Gastroesophageal sphincter (tissue), 4 donors: Measurements from ENCODE around the gene KCNJ9. TPM values are rescaled to one million over a fixed set of nuclear protein-coding genes. Genes with fewer than 3 reads are reported as not detected.

Experiments
- ATAC-seq: fragments of 150-250 bp; one replicate; pipeline ENCODE4 v1.9.1; 2016; ENCODE audit warnings: mild to moderate bottlenecking, moderate library complexity
- H3K27ac ChIP-seq, 4 donors: fragments of 200-600 bp; sonication (generic) in 3 of 4; 1 replicate in 3 of 4; 2 replicates in 1 of 4; pipeline ENCODE4 v1.5.1; 2016 to 2019
- H3K27me3 ChIP-seq: fragments of 200-600 bp; sonication (generic); one replicate; pipeline ENCODE4 v1.5.1; 2019
- H3K36me3 ChIP-seq, 2 donors: fragments of 200-600 bp; sonication (generic); one replicate each; pipeline ENCODE4 v1.5.1; 2019; ENCODE audit warnings: control low read depth in 1 of 2
- H3K4me1 ChIP-seq, 3 donors: fragments of 200-600 bp; sonication (generic); 1 replicate in 2 of 3; 2 replicates in 1 of 3; pipeline ENCODE4 v1.5.1; 2016 to 2019; ENCODE audit warnings: control low read depth in 2 of 3
- H3K4me3 ChIP-seq, 2 donors: fragments of 200-600 bp; sonication (generic); one replicate each; pipeline ENCODE4 v1.5.1; 2019; ENCODE audit warnings: mild to moderate bottlenecking in 1 of 2, moderate library complexity in 1 of 2
- H3K9me3 ChIP-seq, 3 donors: fragments of 200-600 bp; sonication (generic); one replicate each; pipeline ENCODE4 v1.5.1; 2017 to 2019; ENCODE audit warnings: control low read depth in 2 of 3
- CTCF ChIP-seq, 4 experiments: fragments of 200-600 bp in 2 of 4; fragments of 450-650 bp in 2 of 4; sonication (generic) in 1 of 4; IDR thresholded peaks; one replicate each; pipeline ENCODE4 v1.5.1; 2017 to 2019; ENCODE audit warnings: antibody characterized with exemption in 4 of 4, mild to moderate bottlenecking in 2 of 4, moderate library complexity in 2 of 4
- EP300 ChIP-seq: sonication (generic); formaldehyde crosslinking; IDR thresholded peaks from one replicate; pipeline ENCODE4 v1.6.1; 2017; ENCODE audit warnings: antibody characterized with exemption, mild to moderate bottlenecking
- POLR2A ChIP-seq, 2 donors: fragments of 450-650 bp; IDR thresholded peaks; one replicate each; pipeline ENCODE4 v1.6.1; 2017; ENCODE audit warnings: antibody characterized with exemption in 2 of 2, mild to moderate bottlenecking in 2 of 2, moderate library complexity in 1 of 2
- POLR2AphosphoS5 ChIP-seq: sonication (generic); formaldehyde crosslinking; IDR thresholded peaks from one replicate; pipeline ENCODE4 v1.6.1; 2017; ENCODE audit warnings: antibody characterized with exemption
- WGBS, 2 donors: methylation state at CpG; one replicate each; pipeline ENCODE4 v1.1.5; 2018; ENCODE audit warnings: low coverage in 1 of 2; 5-methylcytosine and 5-hydroxymethylcytosine counted together
- total RNA-seq, 4 donors: library from RNA; depleted of rRNA; stranded (reverse); fragments of >200 nt; gene quantifications; one replicate each; pipeline ENCODE4 v1.1.0, GENCODE V29; 2016

The KCNJ9 gene
- total RNA-seq, 4 donors from 2014 or later, result not detected

- H3K9me3 ChIP-seq, result no peaks in the 10 kb centered on the region
- no peaks in the 10 kb centered on the region for H3K36me3 ChIP-seq
- no peak overlapping the region for H3K27ac ChIP-seq
- ATAC-seq, result no peak
- WGBS, 2 donors, result 67 to 86% methylated on average over 1 of the region's 1 CpG
- TF ChIP-seq EP300, result no peak
- H3K4me3 ChIP-seq, result no peak overlapping the region
- H3K4me1 ChIP-seq, result peaks cover 0 to 18% (median 7%) of the 10 kb centered on the region in 3 donors
- H3K27me3 ChIP-seq, result peaks cover 33% of the 10 kb centered on the region
These were observed 30.7 kb upstream of the KCNJ9 start for GRCh38 chr1:160050619-160051018.

- Histone ChIP-seq H3K9me3 (no peaks in the 10 kb centered on the region), H3K36me3 (no peaks in the 10 kb centered on the region), H3K27me3 (peaks cover 52% of the 10 kb centered on the region), H3K4me3 (no peak overlapping the region), H3K4me1 (no peaks in the 10 kb centered on the region), H3K27ac (no peak overlapping the region)
- no peak for ATAC-seq
- no peak for TF ChIP-seq POLR2AphosphoS5
- TF ChIP-seq CTCF (IDR thresholded peaks at IDR 0.05), result no peak
- no peak for TF ChIP-seq POLR2A (IDR thresholded peaks at IDR 0.05)
- no peak for TF ChIP-seq EP300
- 57 to 59% methylated on average over 5 to 6 of the region's 6 CpGs for WGBS, 2 donors
These were observed 28.4 kb upstream of the KCNJ9 start for GRCh38 chr1:160052936-160053335.

GRCh38 chr1:160053548-160054365, 27.6 kb upstream of the KCNJ9 start:
- TF ChIP-seq POLR2AphosphoS5 (no peak), POLR2A (IDR thresholded peaks at IDR 0.05) (no peak), CTCF (IDR thresholded peaks at IDR 0.05) (no peak), EP300 (no peak)
- Histone ChIP-seq H3K27me3 (peaks cover 52% of the 10 kb centered on the region), H3K4me3 (no peak overlapping the region), H3K27ac (no peak overlapping the region), H3K36me3 (no peaks in the 10 kb centered on the region), H3K4me1 (no peaks in the 10 kb centered on the region), H3K9me3 (no peaks in the 10 kb centered on the region)
- no peak for ATAC-seq
- WGBS, 2 donors, result 48 to 63% methylated on average over 4 of the region's 7 CpGs

GRCh38 chr1:160056648-160057169, 24.6 kb upstream of the KCNJ9 start:
- Histone ChIP-seq H3K36me3 (no peaks in the 10 kb centered on the region), H3K27ac (no peak overlapping the region), H3K4me3 (no peak overlapping the region), H3K4me1 (no peaks in the 10 kb centered on the region), H3K9me3 (no peaks in the 10 kb centered on the region), H3K27me3 (peaks cover 65% of the 10 kb centered on the region)
- 26 to 92% methylated on average over 1 of the region's 1 CpG for WGBS, 2 donors
- no peak for ATAC-seq
- TF ChIP-seq POLR2AphosphoS5 (no peak), CTCF (IDR thresholded peaks at IDR 0.05) (no peak), EP300 (no peak), POLR2A (IDR thresholded peaks at IDR 0.05) (no peak)

GRCh38 chr1:160058087-160058486, 23.3 kb upstream of the KCNJ9 start:
- WGBS, 2 donors, result 23% methylated on average over 2 of the region's 2 CpGs; no CpG with 5 or more reads in 1 of the 2 donors
- H3K9me3 ChIP-seq, result no peaks in the 10 kb centered on the region
- no peak for ATAC-seq
- H3K27me3 ChIP-seq, result peaks cover 76% of the 10 kb centered on the region
- TF ChIP-seq CTCF (IDR thresholded peaks at IDR 0.05), result peak in 1 of 4 experiments; percentile 25
- TF ChIP-seq POLR2A (IDR thresholded peaks at IDR 0.05), result no peak
- H3K4me3 ChIP-seq, result no peak overlapping the region
- H3K36me3 ChIP-seq, result no peaks in the 10 kb centered on the region
- H3K4me1 ChIP-seq, result no peaks in the 10 kb centered on the region
- H3K27ac ChIP-seq, result no peak overlapping the region
